HepG2 (cell line): ENCODE measurements around the gene SEMA3C.

Source experiments
- CTCF ChIP-seq: sonication (generic); formaldehyde crosslinking; IDR thresholded peaks from 2 replicates; pipeline ENCODE4 v1.5.0; 2020; ENCODE audit warnings: mild to moderate bottlenecking, missing genetic modification reagents, moderate library complexity
- POLR2AphosphoS2 ChIP-seq: IDR thresholded peaks from 2 replicates; pipeline ENCODE4 v1.6.1; 2011; ENCODE audit warnings: low read depth, low read length, improper control_type of control experiment
- PRMT3 ChIP-seq: sonication (generic); formaldehyde crosslinking; IDR thresholded peaks from 2 replicates; pipeline ENCODE4 v1.8.1; 2022; ENCODE audit warnings: low read depth, mild to moderate bottlenecking, moderate library complexity, missing genetic modification reagents, borderline replicate concordance
- RAD21 ChIP-seq: fragments of 450-650 bp; formaldehyde crosslinking; IDR thresholded peaks from 2 replicates; pipeline ENCODE4 v1.5.0; 2020; ENCODE audit warnings: mild to moderate bottlenecking
- SALL1 ChIP-seq: sonication (generic); formaldehyde crosslinking; IDR thresholded peaks from 2 replicates; pipeline ENCODE4 v1.8.0; 2022; ENCODE audit warnings: mild to moderate bottlenecking, missing genetic modification reagents
- ZNF263 ChIP-seq: sonication (generic); formaldehyde crosslinking; IDR thresholded peaks from 2 replicates; pipeline ENCODE4 v1.4.0; 2020; ENCODE audit warnings: missing genetic modification reagents

GRCh38 chr7:80707318-80707717 is 211.5 kb downstream of the SEMA3C start:
- TF ChIP-seq CTCF (CRISPR knock-in tag), result no peak
- no peak for TF ChIP-seq POLR2AphosphoS2
- TF ChIP-seq RAD21, result no peak
- TF ChIP-seq PRMT3 (CRISPR knock-in tag), result no peak
- no peak for TF ChIP-seq ZNF263 (CRISPR knock-in tag)
- TF ChIP-seq SALL1 (CRISPR knock-in tag), result no peak
